GM10248 (cell line): Measurements from ENCODE around the gene ZNF850.

ENCODE experiments used
- CTCF ChIA-PET: fragments of 300-600 bp; sonication (Branson Sonifier 250); formaldehyde crosslinking; extraction: SDS; loops from one replicate; lab custom pipeline; 2021; ENCODE audit warnings: antibody characterized with exemption; lab: Yijun Ruan, JAX
- POLR2A ChIA-PET: fragments of 350-650 bp; sonication (Branson Sonifier 250); formaldehyde crosslinking; extraction: SDS; loops from one replicate; lab custom pipeline; 2020; ENCODE audit warnings: antibody characterized with exemption; lab: Yijun Ruan, JAX
- DNase-seq: peaks from one replicate; pipeline ENCODE4 v3.0.0; 2012; ENCODE audit errors: extremely low spot score
- TF ChIP-seq, protein P1 (sequence below): IDR thresholded peaks from 2 replicates; pipeline ENCODE4 v1.5.1; 2012; ENCODE audit warnings: mild to moderate bottlenecking, low read depth; ENCODE audit errors: extremely low read depth, missing control alignments, control extremely low read depth

ZNF850 gene

DNA sequence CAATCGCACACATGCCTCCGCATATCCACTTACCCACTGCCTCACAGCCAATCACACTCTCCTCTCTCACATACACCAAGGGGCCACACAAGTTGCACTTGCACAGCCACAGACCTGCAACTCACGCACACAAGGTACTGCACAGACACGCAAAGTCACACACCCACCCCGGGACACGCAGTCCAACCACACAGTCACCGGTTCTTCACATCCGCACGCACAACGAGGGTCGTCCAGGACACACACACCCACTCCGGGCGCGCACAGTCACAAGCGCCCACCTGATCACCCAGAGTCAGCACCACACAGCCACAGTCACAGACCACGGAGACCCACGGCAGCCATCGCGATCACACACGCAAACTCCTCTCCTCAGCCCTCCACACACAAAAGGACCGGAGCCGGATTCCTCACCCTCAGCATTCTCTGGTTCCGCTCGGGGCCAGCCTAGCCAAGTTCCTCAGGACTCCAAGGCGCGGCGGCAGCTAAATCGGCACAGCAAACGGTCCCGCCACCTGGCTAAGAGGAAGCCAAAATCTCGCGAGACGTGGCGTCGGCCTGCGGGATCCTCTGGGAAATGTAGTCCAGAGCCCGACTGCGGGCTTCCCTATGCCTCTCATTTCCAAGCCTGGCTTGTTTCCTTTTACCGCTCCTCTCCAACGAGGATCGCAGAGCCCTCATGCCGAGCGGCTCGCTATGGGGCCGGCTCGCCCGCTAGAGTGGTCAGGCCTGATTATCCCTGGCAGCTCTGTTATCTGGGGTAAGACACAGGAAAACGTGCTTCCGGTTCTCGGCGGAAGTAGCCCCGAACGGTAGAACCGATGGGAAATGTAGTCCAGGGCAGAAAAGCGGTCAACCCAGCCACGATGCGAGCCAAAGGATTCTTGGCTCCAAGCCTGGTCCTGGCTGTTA is at the start of gene ZNF850:
TSS of gene ZNF850 (minus strand) at position 497 of the 912 bp plus-strand sequence. CDS start 10,201 bp downstream, outside the sequence.
- DNase-seq, result peak; percentile 88
- TF ChIP-seq, protein P1, sequence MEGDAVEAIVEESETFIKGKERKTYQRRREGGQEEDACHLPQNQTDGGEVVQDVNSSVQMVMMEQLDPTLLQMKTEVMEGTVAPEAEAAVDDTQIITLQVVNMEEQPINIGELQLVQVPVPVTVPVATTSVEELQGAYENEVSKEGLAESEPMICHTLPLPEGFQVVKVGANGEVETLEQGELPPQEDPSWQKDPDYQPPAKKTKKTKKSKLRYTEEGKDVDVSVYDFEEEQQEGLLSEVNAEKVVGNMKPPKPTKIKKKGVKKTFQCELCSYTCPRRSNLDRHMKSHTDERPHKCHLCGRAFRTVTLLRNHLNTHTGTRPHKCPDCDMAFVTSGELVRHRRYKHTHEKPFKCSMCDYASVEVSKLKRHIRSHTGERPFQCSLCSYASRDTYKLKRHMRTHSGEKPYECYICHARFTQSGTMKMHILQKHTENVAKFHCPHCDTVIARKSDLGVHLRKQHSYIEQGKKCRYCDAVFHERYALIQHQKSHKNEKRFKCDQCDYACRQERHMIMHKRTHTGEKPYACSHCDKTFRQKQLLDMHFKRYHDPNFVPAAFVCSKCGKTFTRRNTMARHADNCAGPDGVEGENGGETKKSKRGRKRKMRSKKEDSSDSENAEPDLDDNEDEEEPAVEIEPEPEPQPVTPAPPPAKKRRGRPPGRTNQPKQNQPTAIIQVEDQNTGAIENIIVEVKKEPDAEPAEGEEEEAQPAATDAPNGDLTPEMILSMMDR, result no peak
- ChIA-PET POLR2A (interaction anchor here (0.7 to 1.0 kb wide), 2 partner anchors 78 to 244 kb away, joined by 3 read pairs; partner anchors contain the start of gene ZNF260), CTCF (interaction anchor here (1.1 kb wide), 1 partner anchor 67 kb away, joined by 3 read pairs; no protein-coding TSS in a partner anchor)

DNA sequence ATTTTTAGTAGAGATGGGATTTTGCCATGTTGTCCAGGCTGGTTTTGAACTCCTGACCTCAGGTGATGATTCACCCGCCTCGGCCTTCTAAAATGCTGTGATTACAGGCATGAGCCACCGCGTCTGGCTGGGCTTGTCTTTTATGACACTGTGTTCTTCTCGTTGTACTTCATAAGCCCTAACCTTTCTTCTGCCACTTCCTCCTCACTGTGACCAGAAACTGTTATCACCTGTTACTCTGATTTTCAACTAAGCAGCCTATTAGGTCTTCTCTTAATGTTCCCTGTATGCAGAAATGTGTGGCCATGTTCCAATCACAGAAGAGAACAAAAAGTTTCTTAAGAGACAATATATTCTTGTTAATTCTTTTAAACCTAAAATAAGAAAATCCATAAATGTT is 49.2 kb upstream of the ZNF850 start:
- POLR2A ChIA-PET, result no interaction called here
- DNase-seq, result no peak
- TF ChIP-seq, protein P1, result no peak
- CTCF ChIA-PET, result interaction anchor here (1.0 kb wide), 1 partner anchor 8 kb away, joined by 3 read pairs; no protein-coding TSS in a partner anchor

- TF ChIP-seq, protein P1, result no peak
- POLR2A ChIA-PET, result no interaction called here
- CTCF ChIA-PET, result interaction anchor here (1.5 kb wide), 1 partner anchor 11 kb away, joined by 3 read pairs; no protein-coding TSS in a partner anchor
- no peak for DNase-seq
Observed at GRCh38 chr19:36819130-36819630, 46.6 kb upstream of the ZNF850 start.

GRCh38 chr19:36807029-36807428 is 34.4 kb upstream of the ZNF850 start:
- CTCF ChIA-PET, result no interaction called here
- TF ChIP-seq, protein P1, result no peak
- POLR2A ChIA-PET, result no interaction called here
- DNase-seq, result no peak

DNA sequence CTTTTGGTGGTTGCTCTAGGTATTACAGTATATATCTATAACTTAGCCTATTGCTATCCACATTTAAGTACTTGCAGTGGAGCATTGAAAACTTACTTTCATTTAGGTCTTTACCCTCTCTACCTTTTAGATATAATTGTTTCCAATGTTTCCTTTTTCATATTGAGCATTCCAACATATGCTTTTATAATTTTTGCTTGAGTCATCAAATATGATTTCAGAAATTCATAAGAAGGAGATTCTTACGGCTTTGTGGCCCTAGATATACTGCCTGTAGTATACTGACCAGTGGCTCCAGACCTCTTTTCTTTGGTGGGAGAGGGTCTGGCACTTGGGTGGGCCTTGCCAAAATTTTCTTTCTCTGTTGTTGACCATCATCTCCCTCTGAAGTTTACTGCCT is 32.8 kb upstream of the ZNF850 start:
- ChIA-PET POLR2A (no interaction called here), CTCF (no interaction called here)
- TF ChIP-seq, protein P1, result no peak
- no peak for DNase-seq

GRCh38 chr19:36797786-36798108 is 25.1 kb upstream of the ZNF850 start:
- CTCF ChIA-PET, result no interaction called here

More at GRCh38 chr19:36797786-36798108, 25.1 kb upstream of the ZNF850 start:
- POLR2A ChIA-PET, result interaction anchor here (0.5 to 0.6 kb wide), 2 partner anchors 581 to 1463 kb away, joined by 3 read pairs; no protein-coding TSS in a partner anchor
- DNase-seq, result no peak
- TF ChIP-seq, protein P1, result no peak
